Panc1 (cell line): ENCODE data around the gene IL3RA. TPM values are rescaled to one million over a fixed set of nuclear protein-coding genes. Genes with fewer than 3 reads are reported as not detected.

Source experiments
- ATAC-seq: fragments of 200-7000 bp; cut with Tn5 transposase; 2 replicates; pipeline ENCODE4 v1.9.1; 2020; ENCODE audit warnings: mild to moderate bottlenecking, moderate library complexity
- BruUV-seq: library from RNA; stranded (reverse); fragments of 400-500 nt; replicated peaks from 2 replicates; lab custom pipeline; 2021; lab: Mats Ljungman, UMichigan
- CTCF ChIA-PET: fragments of 300-600 bp; sonication (Branson Sonifier 250); formaldehyde crosslinking; loops from one replicate; lab custom pipeline; 2022; ENCODE audit warnings: antibody characterized with exemption; lab: Charles Lee
- POLR2A ChIA-PET: fragments of 300-600 bp; sonication (Branson Sonifier 250); formaldehyde crosslinking; loops from one replicate; lab custom pipeline; 2022; ENCODE audit warnings: antibody characterized with exemption; lab: Charles Lee
- DNase-seq: peaks from one replicate; pipeline ENCODE4 v3.0.0-alpha.2; 2010; ENCODE audit warnings: low read depth, low spot score
- H3K27ac ChIP-seq: 2 replicates; pipeline ENCODE4 v1.5.1; 2011; ENCODE audit warnings: mild to moderate bottlenecking, low read length, inconsistent platforms
- H3K27me3 ChIP-seq: fragments of 200-500 bp; sonication (Bioruptor generic); 2 replicates; pipeline ENCODE4 v1.6.0; 2014; ENCODE audit warnings: low read length, inconsistent platforms; ENCODE audit not compliant: control insufficient read depth, insufficient read depth
- H3K36me3 ChIP-seq: fragments of 200-500 bp; sonication (Bioruptor generic); 2 replicates; pipeline ENCODE4 v1.5.1; 2014; ENCODE audit warnings: inconsistent platforms, mild to moderate bottlenecking, low read length, moderate library complexity; ENCODE audit not compliant: control insufficient read depth, insufficient read depth
- H3K4me1 ChIP-seq: 2 replicates; pipeline ENCODE4 v1.5.1; 2011; ENCODE audit warnings: inconsistent platforms, mild to moderate bottlenecking, low read length, moderate library complexity; ENCODE audit not compliant: control insufficient read depth, insufficient read depth
- H3K4me3 ChIP-seq, 2 experiments: 2 replicates each; pipeline ENCODE4 v1.5.1; 2011 to 2012; ENCODE audit warnings: low read depth in 2 of 2, low read length in 2 of 2, mild to moderate bottlenecking in 2 of 2, inconsistent platforms in 1 of 2, moderate library complexity in 1 of 2
- H3K9me3 ChIP-seq: fragments of 200-500 bp; sonication (Bioruptor generic); 2 replicates; pipeline ENCODE4 v1.5.1; 2014; ENCODE audit warnings: low read depth, mild to moderate bottlenecking, inconsistent platforms, low read length, moderate library complexity; ENCODE audit not compliant: control insufficient read depth, insufficient read depth
- POLR2AphosphoS5 ChIP-seq: IDR thresholded peaks from 2 replicates; pipeline ENCODE4 v1.6.1; 2012; ENCODE audit warnings: mild to moderate bottlenecking, low read depth, low read length, moderate library complexity
- SIN3A ChIP-seq: IDR thresholded peaks from 2 replicates; pipeline ENCODE4 v1.6.1; 2012; ENCODE audit warnings: low read depth, mild to moderate bottlenecking, low read length, moderate library complexity, borderline replicate concordance; ENCODE audit not compliant: insufficient read depth
- TCF7L2 ChIP-seq: IDR thresholded peaks from 2 replicates; pipeline ENCODE4 v1.6.1; 2011; ENCODE audit warnings: mild to moderate bottlenecking, low read depth, low read length, inconsistent platforms
- in situ Hi-C: cut with HindIII; loops from 2 replicates; pipeline ENCODE4 v1.10.0; 2016; ENCODE audit warnings: low sequenced_read_pairs, low pct_unique_long_range_greater_than_20kb
- intact Hi-C: fragments of 100-400 bp; cut with micrococcal nuclease; formaldehyde crosslinking; loops from one replicate; pipeline ENCODE4 v1.10.0; 2022; ENCODE audit not compliant: unreplicated experiment
- total RNA-seq: library from RNA; stranded (reverse); gene quantifications from one replicate; pipeline ENCODE4 v1.2.1, GENCODE V29; 2021; ENCODE audit not compliant: unreplicated experiment
- TF ChIP-seq, protein P1 (sequence below): fragments of 450-650 bp; IDR thresholded peaks from 2 replicates; pipeline ENCODE4 v1.5.1; 2017; ENCODE audit warnings: mild to moderate bottlenecking
- TF ChIP-seq, protein P2 (sequence below), 2 experiments: IDR thresholded peaks; 2 replicates each; pipeline ENCODE4 v1.6.1; 2011 to 2012; ENCODE audit warnings: low read depth in 2 of 2, control low read depth in 1 of 2, low read length in 1 of 2, mild to moderate bottlenecking in 1 of 2, moderate library complexity in 1 of 2; ENCODE audit not compliant: insufficient read depth in 1 of 2

The IL3RA gene
- total RNA-seq, 1 experiment from 2014 or later, result 0.28 TPM

- in situ Hi-C loops, result no loop called here
- 0 out of 2 replicates have a peak, but pooled peaks cover 2% of the 10 kb centered on the region for H3K36me3 ChIP-seq
- BruUV-seq, result no TSS peak
Observed at GRCh38 chrX:1385253-1386223, 49.0 kb downstream of the IL3RA start.

DNA sequence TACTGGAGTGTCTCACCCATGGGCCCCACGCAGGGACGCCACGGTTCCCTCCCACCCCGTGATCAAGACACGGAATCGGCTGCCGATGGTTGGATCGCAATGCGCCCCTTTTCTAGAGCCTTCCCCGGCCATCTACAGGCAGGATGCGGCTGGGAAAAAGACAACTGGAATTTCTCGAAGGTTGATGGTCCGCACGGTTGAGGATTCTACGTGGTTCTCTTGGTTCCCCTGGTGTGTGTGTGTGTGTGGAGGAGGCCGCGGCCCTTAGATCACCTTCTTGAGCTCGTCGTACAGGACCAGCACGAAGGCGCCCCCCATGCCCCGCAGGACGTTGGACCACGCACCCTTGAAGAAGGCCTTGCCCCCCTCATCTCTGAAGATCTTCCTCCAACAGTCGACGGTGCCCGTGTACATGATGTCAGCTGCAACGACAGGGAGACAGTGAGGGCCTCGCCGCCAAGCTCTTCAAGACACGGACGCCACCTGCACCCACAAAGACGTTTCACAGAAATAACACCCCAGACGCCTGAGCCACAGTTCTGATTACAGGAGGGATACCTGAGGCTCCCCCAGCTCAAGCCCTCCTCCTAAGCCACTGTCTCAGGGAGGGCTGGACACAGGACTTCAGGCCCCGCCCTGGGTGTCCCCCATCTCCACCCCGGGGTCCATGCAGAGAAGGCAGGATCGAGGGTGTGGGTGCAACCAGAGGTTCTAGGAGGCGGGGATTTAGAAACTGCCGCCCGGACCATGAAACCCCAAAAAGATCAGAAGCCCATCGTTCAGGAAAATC lies 49.9 kb downstream of the IL3RA start:
- no TSS peak for BruUV-seq

More at GRCh38 chrX:1385253-1386223, 49.0 kb downstream of the IL3RA start:
- TF ChIP-seq, protein P1, sequence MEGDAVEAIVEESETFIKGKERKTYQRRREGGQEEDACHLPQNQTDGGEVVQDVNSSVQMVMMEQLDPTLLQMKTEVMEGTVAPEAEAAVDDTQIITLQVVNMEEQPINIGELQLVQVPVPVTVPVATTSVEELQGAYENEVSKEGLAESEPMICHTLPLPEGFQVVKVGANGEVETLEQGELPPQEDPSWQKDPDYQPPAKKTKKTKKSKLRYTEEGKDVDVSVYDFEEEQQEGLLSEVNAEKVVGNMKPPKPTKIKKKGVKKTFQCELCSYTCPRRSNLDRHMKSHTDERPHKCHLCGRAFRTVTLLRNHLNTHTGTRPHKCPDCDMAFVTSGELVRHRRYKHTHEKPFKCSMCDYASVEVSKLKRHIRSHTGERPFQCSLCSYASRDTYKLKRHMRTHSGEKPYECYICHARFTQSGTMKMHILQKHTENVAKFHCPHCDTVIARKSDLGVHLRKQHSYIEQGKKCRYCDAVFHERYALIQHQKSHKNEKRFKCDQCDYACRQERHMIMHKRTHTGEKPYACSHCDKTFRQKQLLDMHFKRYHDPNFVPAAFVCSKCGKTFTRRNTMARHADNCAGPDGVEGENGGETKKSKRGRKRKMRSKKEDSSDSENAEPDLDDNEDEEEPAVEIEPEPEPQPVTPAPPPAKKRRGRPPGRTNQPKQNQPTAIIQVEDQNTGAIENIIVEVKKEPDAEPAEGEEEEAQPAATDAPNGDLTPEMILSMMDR, result no peak
- TF ChIP-seq POLR2AphosphoS5, result no peak
- TF ChIP-seq TCF7L2, result no peak
- TF ChIP-seq, protein P2, sequence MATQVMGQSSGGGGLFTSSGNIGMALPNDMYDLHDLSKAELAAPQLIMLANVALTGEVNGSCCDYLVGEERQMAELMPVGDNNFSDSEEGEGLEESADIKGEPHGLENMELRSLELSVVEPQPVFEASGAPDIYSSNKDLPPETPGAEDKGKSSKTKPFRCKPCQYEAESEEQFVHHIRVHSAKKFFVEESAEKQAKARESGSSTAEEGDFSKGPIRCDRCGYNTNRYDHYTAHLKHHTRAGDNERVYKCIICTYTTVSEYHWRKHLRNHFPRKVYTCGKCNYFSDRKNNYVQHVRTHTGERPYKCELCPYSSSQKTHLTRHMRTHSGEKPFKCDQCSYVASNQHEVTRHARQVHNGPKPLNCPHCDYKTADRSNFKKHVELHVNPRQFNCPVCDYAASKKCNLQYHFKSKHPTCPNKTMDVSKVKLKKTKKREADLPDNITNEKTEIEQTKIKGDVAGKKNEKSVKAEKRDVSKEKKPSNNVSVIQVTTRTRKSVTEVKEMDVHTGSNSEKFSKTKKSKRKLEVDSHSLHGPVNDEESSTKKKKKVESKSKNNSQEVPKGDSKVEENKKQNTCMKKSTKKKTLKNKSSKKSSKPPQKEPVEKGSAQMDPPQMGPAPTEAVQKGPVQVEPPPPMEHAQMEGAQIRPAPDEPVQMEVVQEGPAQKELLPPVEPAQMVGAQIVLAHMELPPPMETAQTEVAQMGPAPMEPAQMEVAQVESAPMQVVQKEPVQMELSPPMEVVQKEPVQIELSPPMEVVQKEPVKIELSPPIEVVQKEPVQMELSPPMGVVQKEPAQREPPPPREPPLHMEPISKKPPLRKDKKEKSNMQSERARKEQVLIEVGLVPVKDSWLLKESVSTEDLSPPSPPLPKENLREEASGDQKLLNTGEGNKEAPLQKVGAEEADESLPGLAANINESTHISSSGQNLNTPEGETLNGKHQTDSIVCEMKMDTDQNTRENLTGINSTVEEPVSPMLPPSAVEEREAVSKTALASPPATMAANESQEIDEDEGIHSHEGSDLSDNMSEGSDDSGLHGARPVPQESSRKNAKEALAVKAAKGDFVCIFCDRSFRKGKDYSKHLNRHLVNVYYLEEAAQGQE (IDR thresholded peaks at IDR 0.05; ENCODE audit: insufficient read depth in 1 of 2, low read depth in 2 of 2, low read length in 1 of 2), result no peak
- no peak for TF ChIP-seq SIN3A
- ChIA-PET CTCF (no interaction called here), POLR2A (no interaction called here)
- DNase-seq (no peak), ATAC-seq (no peak)
- no peaks in the 10 kb centered on the region for H3K4me1 ChIP-seq
- intact Hi-C loops, result no loop called here
- H3K27ac ChIP-seq, result no peak overlapping the region
- H3K27me3 ChIP-seq, result no peaks in the 10 kb centered on the region
- H3K4me3 ChIP-seq, result no peak overlapping the region
- no peaks in the 10 kb centered on the region for H3K9me3 ChIP-seq

More for the DNA sequence above, 49.9 kb downstream of the IL3RA start:
- TF ChIP-seq SIN3A, result no peak
- TF ChIP-seq POLR2AphosphoS5, result no peak
- TF ChIP-seq, protein P1, result no peak
- TF ChIP-seq, protein P2 (IDR thresholded peaks at IDR 0.05; ENCODE audit: insufficient read depth in 1 of 2, low read depth in 2 of 2, low read length in 1 of 2), result no peak
- no peak for TF ChIP-seq TCF7L2
- DNase-seq, result no peak
- intact Hi-C loops (no loop called here), in situ Hi-C loops (no loop called here)
- ATAC-seq, result no peak
- ChIA-PET POLR2A (no interaction called here), CTCF (no interaction called here)
- Histone ChIP-seq H3K4me3 (no peak overlapping the region), H3K27me3 (no peaks in the 10 kb centered on the region), H3K36me3 (peaks cover 3% of the 10 kb centered on the region; the same call in 1 of the 2 replicates), H3K4me1 (no peaks in the 10 kb centered on the region), H3K9me3 (no peaks in the 10 kb centered on the region), H3K27ac (no peak overlapping the region)
